ENCODE results near the gene GRAMD1B.

DNA sequence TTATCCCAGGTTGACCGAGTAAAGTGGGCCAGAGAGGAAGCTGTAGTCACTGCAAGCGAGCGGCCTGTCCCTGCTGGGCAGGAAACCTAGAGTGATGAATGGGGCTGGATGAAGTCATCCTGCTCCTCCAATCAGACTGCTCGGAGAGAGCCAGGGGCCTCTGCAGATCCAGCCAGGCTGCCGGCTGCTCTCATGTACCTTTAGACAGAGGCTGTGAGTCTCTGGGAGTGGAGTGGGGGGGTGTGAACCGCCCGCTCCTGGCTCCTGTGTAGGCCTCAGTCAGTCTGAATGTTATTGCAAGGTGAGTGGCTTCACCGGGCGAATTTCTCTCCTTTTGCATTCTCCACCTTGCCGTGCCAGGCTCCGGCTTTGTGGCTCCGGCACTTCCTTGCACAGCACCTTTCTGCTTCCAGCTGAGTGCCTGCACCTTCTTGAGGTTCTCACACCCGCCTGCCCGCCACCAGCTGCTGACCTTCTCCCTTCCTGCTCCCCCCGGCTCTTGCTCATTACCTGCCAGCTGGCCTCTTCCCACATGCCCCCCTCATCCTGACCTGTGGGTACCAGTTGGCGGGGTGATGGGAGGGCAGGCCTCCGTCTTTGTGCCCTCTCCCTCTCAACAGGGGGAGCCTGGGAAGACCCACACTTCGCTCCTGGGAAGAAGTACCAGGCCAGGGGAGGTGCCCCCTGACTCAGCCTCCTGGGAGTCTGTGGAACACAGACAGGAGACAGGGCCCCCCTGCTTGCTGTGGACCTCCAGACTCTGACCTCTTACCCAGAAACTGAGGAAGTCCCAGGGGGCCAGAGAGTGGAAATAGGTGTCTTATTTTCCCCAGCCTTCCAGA lies 79.9 kb downstream of the GRAMD1B start:
- TF ChIP-seq, protein P1, sequence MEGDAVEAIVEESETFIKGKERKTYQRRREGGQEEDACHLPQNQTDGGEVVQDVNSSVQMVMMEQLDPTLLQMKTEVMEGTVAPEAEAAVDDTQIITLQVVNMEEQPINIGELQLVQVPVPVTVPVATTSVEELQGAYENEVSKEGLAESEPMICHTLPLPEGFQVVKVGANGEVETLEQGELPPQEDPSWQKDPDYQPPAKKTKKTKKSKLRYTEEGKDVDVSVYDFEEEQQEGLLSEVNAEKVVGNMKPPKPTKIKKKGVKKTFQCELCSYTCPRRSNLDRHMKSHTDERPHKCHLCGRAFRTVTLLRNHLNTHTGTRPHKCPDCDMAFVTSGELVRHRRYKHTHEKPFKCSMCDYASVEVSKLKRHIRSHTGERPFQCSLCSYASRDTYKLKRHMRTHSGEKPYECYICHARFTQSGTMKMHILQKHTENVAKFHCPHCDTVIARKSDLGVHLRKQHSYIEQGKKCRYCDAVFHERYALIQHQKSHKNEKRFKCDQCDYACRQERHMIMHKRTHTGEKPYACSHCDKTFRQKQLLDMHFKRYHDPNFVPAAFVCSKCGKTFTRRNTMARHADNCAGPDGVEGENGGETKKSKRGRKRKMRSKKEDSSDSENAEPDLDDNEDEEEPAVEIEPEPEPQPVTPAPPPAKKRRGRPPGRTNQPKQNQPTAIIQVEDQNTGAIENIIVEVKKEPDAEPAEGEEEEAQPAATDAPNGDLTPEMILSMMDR (IDR thresholded peaks at IDR 0.05): no peak
- no peak for TF ChIP-seq POLR2A (IDR thresholded peaks at IDR 0.05)
